Liver (tissue), 3 donors: ENCODE measurements around the gene PTPN9.

Experiments
- CTCF ChIP-seq: fragments of 150-350 bp; IDR thresholded peaks from 2 replicates; pipeline ENCODE4 v1.5.1; 2017; ENCODE audit warnings: improper control_type of control experiment, low read depth, low read length; ENCODE audit not compliant: missing input control
- EGR1 ChIP-seq, 2 donors: IDR thresholded peaks; 2 replicates each; pipeline ENCODE4 v1.6.1; 2016 to 2018; ENCODE audit warnings: antibody characterized with exemption in 2 of 2, low read depth in 2 of 2
- SP1 ChIP-seq: IDR thresholded peaks from 2 replicates; pipeline ENCODE4 v1.6.1; 2018; ENCODE audit warnings: antibody characterized with exemption, mild to moderate bottlenecking
- TAF1 ChIP-seq: conservative IDR thresholded peaks from 2 replicates; pipeline ENCODE4 v1.6.1; 2016; ENCODE audit warnings: antibody characterized with exemption, mild to moderate bottlenecking
- TF ChIP-seq, protein P1 (sequence below): IDR thresholded peaks from 2 replicates; pipeline ENCODE4 v1.6.1; 2016; ENCODE audit warnings: antibody characterized with exemption, mild to moderate bottlenecking
- TF ChIP-seq, protein P2 (sequence below): IDR thresholded peaks from 2 replicates; pipeline ENCODE4 v1.6.1; 2016; ENCODE audit warnings: antibody characterized with exemption
- donor health status: healthy.
- donor health status: healthy.

DNA sequence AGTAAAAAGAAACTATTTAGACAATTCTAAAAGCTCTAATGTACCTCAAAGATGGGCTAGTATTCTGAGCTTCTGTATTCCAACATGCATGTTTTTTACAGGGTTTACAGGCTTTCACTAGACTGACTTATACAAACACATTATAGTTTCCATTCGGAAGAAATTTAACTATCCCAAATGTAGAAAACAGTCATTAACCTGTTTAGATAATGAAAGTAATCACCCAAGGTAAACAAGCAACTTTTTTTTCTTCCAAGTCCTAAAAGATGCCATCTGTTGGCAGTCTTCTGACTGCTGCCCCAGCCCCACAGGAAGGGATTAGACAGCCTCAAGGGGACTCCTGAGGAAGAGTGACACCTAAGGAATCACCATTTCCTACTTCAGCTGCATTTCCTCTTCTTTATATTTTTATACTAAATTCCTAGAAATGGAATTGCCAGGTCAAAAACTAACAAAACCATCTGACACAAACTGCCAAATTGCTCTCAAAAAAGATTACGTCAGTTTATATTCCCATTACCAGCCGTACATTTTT is 153.1 kb downstream of the PTPN9 start:
- TF ChIP-seq CTCF: no peak
- no peak for TF ChIP-seq TAF1
- no peak for TF ChIP-seq SP1
- no peak for TF ChIP-seq EGR1 (IDR thresholded peaks at IDR 0.05; ENCODE audit: low read depth in 2 of 2)
- TF ChIP-seq, protein P1, sequence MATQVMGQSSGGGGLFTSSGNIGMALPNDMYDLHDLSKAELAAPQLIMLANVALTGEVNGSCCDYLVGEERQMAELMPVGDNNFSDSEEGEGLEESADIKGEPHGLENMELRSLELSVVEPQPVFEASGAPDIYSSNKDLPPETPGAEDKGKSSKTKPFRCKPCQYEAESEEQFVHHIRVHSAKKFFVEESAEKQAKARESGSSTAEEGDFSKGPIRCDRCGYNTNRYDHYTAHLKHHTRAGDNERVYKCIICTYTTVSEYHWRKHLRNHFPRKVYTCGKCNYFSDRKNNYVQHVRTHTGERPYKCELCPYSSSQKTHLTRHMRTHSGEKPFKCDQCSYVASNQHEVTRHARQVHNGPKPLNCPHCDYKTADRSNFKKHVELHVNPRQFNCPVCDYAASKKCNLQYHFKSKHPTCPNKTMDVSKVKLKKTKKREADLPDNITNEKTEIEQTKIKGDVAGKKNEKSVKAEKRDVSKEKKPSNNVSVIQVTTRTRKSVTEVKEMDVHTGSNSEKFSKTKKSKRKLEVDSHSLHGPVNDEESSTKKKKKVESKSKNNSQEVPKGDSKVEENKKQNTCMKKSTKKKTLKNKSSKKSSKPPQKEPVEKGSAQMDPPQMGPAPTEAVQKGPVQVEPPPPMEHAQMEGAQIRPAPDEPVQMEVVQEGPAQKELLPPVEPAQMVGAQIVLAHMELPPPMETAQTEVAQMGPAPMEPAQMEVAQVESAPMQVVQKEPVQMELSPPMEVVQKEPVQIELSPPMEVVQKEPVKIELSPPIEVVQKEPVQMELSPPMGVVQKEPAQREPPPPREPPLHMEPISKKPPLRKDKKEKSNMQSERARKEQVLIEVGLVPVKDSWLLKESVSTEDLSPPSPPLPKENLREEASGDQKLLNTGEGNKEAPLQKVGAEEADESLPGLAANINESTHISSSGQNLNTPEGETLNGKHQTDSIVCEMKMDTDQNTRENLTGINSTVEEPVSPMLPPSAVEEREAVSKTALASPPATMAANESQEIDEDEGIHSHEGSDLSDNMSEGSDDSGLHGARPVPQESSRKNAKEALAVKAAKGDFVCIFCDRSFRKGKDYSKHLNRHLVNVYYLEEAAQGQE: no peak
- TF ChIP-seq, protein P2, sequence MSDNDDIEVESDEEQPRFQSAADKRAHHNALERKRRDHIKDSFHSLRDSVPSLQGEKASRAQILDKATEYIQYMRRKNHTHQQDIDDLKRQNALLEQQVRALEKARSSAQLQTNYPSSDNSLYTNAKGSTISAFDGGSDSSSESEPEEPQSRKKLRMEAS: no peak
